Embryonic facial prominence (tissue), 1 donor: ENCODE measurements around the gene PPCDC.
"Not testable (repeated sequence)": the region's sequence is repeated elsewhere in the genome, so short reads cannot be mapped to it uniquely, and the experiment has no call there.

ENCODE experiments used
- DNase-seq: peaks from one replicate; pipeline ENCODE4 v3.0.0-alpha.2; 2016; ENCODE audit errors: extremely low spot score

Gene PPCDC

GRCh38 chr15:75065851-75066509 is 42.6 kb downstream of the PPCDC start:
- no peak for DNase-seq

DNA sequence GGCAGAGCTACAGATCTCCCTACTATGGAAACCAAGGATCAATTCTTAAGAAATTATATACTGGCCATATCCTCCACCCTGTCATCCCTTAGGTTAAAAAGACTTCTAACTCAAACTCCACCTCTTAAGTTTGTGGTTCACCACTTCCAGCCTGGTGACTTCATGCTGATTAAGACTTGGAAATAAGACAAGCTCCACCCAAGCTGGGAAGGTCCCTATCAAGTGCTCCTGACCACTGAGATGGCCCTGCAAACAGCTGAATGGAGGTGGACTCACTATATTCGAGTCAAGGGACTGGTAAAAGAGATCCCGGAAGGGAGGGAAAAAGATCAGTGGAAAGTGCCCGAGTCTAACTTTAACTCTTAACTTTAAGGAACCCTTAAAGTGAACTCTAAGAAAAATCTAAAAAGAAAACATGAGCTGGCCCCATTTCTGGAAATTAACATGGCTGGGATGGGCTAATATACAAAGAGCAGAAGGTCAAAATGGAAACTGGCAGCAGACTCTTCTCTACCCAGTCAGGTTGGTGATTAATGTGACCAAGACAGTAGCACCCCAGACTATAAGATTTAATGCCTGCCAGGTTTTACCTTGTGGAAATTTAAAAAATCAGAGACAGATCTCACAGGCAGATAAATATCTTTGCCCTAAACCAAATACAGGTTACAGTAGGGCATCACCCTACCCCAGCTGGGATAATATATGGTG is 43.9 kb downstream of the PPCDC start:
- no peak for DNase-seq

DNA sequence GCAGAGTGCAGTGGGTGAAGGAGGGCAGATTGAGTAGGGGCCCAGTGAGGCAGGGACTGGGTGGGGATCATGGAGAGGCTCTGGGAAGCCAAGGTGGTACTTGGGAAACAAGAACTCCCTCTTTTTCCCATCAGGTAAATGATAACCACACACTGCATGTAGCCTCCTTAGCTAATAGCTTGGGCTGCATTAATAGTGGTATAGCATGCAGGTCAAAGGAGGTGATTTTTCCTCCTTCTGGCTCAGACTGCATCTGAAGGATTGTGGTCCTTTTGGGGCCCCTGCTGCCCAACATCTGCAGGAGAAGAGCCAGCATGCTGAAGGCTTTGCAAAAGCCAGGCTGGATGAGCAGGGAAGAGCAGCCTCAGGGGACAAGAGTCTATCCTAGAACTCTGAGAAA is 45.4 kb downstream of the PPCDC start:
- no peak for DNase-seq

- DNase-seq: no peak
Measured at GRCh38 chr15:75069301-75069925, 46.0 kb downstream of the PPCDC start.

- DNase-seq: no peak
Measured at GRCh38 chr15:75070674-75071073, 47.3 kb downstream of the PPCDC start.

- DNase-seq: no peak
Measured at GRCh38 chr15:75073197-75073596, 49.8 kb downstream of the PPCDC start.

GRCh38 chr15:75076277-75076676 is 52.9 kb downstream of the PPCDC start:
- DNase-seq: no peak

- not testable (repeated sequence) for DNase-seq
Measured at GRCh38 chr15:75077551-75077961, 54.2 kb downstream of the PPCDC start.

DNA sequence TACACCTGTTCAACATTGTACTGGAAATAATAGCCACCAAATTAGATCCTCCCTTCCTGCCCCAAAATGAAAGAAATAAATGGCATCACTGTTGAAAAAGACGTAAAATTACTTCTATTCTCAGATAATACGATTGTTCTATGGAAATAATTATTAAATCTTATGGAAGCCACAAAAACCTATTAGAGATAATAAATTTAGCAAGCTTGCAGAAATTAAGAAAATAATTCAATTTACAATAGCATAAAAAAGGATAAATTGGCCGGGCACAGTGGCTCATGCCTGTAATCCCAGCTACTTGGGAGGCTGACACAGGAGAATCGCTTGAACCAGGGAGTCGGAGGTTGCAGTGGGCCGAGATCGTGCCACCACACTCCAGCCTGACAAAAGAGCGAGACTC is 57.8 kb downstream of the PPCDC start:
- no peak for DNase-seq

DNA sequence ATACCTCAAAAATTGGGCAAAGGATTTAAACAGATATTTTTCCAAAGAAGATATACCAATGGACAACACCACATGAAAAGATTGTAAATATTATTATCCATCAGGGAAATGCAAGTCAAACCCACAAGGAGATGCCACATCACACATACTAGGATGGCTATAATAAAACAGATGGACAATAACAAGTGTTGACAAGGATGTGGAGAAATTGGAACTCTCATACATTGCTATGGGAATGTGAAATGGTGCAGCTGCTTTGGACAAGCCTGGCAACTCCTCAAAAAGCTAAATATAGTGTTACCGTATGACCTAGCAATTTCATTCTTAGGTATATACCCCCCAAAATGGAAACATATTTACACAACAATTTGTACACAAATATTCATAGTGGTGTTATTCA is 59.3 kb downstream of the PPCDC start:
- DNase-seq: no peak

- DNase-seq: not testable (repeated sequence)
Measured at GRCh38 chr15:75085708-75086107, 62.3 kb downstream of the PPCDC start.

GRCh38 chr15:75089456-75090387 is 66.3 kb downstream of the PPCDC start:
- DNase-seq: no peak

DNA sequence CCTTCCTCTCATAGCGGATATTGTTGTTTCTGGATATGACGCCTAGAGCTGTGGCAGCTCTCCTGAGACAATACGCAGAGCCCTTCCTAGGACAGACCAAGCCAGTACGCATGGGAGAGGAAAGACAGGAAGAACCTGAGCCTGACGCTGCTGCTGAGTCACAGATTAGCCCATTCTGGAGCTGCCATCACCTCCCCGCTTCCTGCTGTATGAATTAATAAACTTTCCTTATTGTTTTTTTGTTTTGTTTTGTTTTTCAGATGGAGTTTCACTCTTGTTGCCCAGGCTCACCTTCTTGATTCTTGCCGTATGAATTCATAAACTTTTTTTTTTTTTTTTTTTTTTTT is 67.0 kb downstream of the PPCDC start:
- DNase-seq: no peak

GRCh38 chr15:75091814-75092213 is 68.4 kb downstream of the PPCDC start:
- DNase-seq: no peak

DNA sequence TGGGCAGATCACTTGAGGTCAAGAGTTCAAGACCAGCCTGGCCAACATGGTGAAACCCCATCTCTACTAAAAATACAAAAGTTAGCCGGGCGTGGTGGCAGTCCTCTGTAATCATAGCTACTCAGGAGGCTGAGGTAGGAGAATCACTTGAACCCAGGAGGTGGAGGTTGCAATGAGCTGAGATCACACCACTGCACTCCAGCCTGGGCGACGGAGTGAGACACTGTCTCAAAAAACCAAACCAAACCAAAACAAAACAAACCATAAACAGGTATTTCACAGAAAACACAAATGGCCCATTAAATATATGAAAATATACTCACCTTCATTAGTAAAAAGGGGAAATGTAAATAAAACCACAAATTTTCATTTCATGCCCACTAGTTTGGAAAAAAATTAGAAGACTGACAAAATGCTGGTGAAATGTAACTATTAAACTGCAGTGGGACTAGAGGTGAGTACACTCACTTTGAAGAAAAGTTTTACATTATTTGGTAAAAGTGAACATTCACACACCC is 71.6 kb downstream of the PPCDC start:
- not testable (repeated sequence) for DNase-seq

DNA sequence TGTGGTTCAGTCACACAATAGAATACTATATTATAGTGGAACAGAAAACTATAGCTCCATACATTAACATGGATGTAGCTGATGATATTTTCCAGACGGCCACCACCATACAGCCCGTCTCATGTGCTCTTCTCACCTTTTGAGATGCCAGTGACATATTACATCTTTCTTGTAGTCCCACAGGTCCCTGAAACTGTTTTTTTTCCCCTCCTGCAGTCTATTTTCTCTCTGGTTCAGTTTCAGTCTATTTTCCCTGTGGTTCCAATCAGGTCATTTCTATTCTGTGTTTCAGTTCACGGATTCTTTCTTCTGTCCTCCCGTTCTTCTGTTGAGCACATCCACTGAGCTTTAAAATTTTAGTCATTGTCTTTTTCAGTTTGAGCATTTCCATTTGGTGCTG is 72.2 kb downstream of the PPCDC start:
- no peak for DNase-seq

DNA sequence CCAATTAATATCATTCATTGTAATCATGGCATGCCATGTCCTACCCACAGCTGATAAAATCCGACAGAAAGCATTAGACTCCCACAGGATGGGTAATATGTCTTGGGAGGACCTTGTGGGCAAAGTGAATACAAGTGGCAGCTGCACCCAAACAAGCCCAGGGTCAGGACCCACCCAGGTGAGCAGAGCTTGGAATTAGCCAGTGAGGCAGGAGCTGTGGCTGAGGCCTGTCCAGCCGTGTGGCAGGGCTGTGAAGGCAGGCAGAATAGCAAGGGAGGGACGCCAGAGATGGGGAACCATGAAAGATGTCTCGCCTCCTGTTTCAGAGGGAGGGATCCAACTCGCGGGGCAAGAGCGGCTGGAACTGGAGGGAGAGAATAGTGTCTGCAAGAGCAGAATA is 74.5 kb downstream of the PPCDC start:
- no peak for DNase-seq

GRCh38 chr15:75098404-75098803 is 75.0 kb downstream of the PPCDC start:
- DNase-seq: no peak
